Measurements from ENCODE around the gene KLK1. TPM values are rescaled to one million over a fixed set of nuclear protein-coding genes. Genes with fewer than 3 reads are reported as not detected.

The KLK1 gene
- total RNA-seq, 2 experiments from 2014 or later: 0.65 to 0.83 TPM

- Mint-ChIP-seq H3K4me1 (ENCODE audit: low read depth) (no peaks in the 10 kb centered on the region), H3K9me3 (no peaks in the 10 kb centered on the region), H3K36me3 (ENCODE audit: low read depth) (no peaks in the 10 kb centered on the region), H3K27ac (no peak overlapping the region), H3K27me3 (peaks cover 28% of the 10 kb centered on the region), H3K4me3 (no peak overlapping the region)
- CTCF ChIA-PET: no interaction called here
- POLR2A ChIA-PET: interaction anchor here (1.5 kb wide), 1 partner anchor 30 kb away, joined by 3 read pairs; no protein-coding TSS in a partner anchor
- no peak for DNase-seq
- intact Hi-C loops (cut with micrococcal nuclease): no loop called here
- ATAC-seq: no peak
- no peak for TF ChIP-seq CTCF (IDR thresholded peaks at IDR 0.05)
Observed at GRCh38 chr19:50827476-50827875, 3.9 kb upstream of the KLK1 start.

DNA sequence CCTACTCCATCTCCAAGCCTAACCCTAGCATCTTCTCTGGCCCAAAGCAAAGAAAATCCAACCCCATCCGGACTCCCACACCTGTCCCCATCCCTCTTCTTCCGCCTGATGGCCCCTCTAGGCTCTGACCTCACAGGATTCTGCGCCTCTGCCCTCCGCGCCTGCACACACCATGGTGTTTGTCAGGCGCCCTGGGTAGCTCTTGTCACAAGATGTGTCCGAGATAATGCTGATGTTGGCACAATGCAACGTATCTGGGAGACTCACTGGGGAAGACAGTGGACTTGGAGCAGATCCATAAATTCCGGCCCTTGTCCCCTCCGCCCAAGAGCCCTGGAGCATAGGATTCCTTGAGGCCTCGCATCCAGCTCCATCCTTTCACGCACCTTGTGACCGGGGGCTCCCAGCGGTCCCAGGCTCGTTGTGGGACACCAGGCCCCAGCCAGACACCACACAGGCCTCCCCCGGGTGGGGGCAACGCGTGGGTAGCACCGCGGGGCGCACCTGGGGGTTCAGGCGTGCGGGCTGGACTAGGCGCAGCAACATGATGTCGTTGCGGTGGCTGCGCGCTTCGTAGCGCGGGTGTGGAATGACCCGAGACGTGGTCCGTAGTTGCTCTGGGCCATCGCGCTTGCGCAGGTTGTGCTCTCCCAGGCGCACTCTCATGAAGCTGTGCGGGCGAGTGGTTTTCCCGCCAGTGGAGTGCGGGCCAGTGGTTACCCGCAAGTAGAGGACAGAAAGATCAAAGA lies 3.1 kb upstream of the KLK1 start:
- Mint-ChIP-seq H3K9me3 (no peaks in the 10 kb centered on the region), H3K36me3 (ENCODE audit: low read depth) (no peaks in the 10 kb centered on the region), H3K27me3 (peaks cover 36% of the 10 kb centered on the region), H3K4me3 (no peak overlapping the region), H3K27ac (no peak overlapping the region), H3K4me1 (ENCODE audit: low read depth) (no peaks in the 10 kb centered on the region)
- no peak for TF ChIP-seq CTCF (IDR thresholded peaks at IDR 0.05)
- POLR2A ChIA-PET: interaction anchor here (1.5 kb wide), 1 partner anchor 29 kb away, joined by 3 read pairs; no protein-coding TSS in a partner anchor
- ATAC-seq (no peak), DNase-seq (no peak)
- CTCF ChIA-PET: no interaction called here
- intact Hi-C loops (cut with micrococcal nuclease): no loop called here

GRCh38 chr19:50822661-50823208 lies 852 bp downstream of the KLK1 start:
- POLR2A ChIA-PET: interaction anchor here (0.7 to 2.7 kb wide), 5 partner anchors 18 to 28 kb away, joined by 3 to 7 read pairs (median 3); no protein-coding TSS in a partner anchor
- Mint-ChIP-seq H3K4me3 (no peak overlapping the region), H3K9me3 (no peaks in the 10 kb centered on the region), H3K27me3 (peaks cover 57% of the 10 kb centered on the region), H3K4me1 (ENCODE audit: low read depth) (peaks cover 25% of the 10 kb centered on the region), H3K36me3 (ENCODE audit: low read depth) (no peaks in the 10 kb centered on the region), H3K27ac (no peak overlapping the region)
- ATAC-seq (no peak), DNase-seq (no peak)
- intact Hi-C loops (cut with micrococcal nuclease): no loop called here
- no peak for TF ChIP-seq CTCF (IDR thresholded peaks at IDR 0.05)
- CTCF ChIA-PET: no interaction called here

DNA sequence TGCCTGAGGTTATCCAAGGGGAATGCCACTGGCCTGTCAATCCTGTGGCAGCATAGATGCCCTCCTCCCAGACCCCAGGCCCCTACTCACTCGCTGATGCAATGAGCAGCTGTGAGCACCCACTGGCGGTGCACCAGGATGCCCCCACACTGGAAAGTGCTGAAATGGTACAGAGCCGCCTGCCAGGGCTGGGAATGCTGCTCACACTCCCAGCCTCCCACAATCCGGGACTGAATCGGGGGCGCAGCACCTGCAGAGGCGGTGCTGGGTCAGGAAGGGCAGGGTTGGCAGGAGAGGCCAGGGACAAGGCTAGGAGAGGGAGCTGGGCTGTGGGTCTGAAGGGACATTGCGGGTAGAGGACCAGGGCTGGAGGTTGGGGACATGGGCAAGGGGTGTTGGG lies 2.0 kb downstream of the KLK1 start:
- no peaks in the 10 kb centered on the region for H3K9me3 Mint-ChIP-seq
- ATAC-seq: no peak
- peaks cover 35% of the 10 kb centered on the region for H3K4me1 Mint-ChIP-seq (ENCODE audit: low read depth)
- H3K27ac Mint-ChIP-seq: no peak overlapping the region
- H3K27me3 Mint-ChIP-seq: peaks cover 62% of the 10 kb centered on the region
- CTCF ChIA-PET: interaction anchor here (1.1 kb wide), 1 partner anchor 273 kb away, joined by 4 read pairs; no protein-coding TSS in a partner anchor
- H3K36me3 Mint-ChIP-seq (ENCODE audit: low read depth): peaks cover 3% of the 10 kb centered on the region
- POLR2A ChIA-PET: interaction anchor here (2.7 kb wide), 2 partner anchors 17 to 18 kb away, joined by 7 to 9 read pairs; no protein-coding TSS in a partner anchor
- DNase-seq: no peak
- TF ChIP-seq CTCF (IDR thresholded peaks at IDR 0.05): no peak
- intact Hi-C loops (cut with micrococcal nuclease): no loop called here
- no peak overlapping the region for H3K4me3 Mint-ChIP-seq

- ChIA-PET CTCF (interaction anchor here (1.1 kb wide), 1 partner anchor 274 kb away, joined by 4 read pairs; no protein-coding TSS in a partner anchor), POLR2A (interaction anchor here (2.7 kb wide), 2 partner anchors 16 to 18 kb away, joined by 7 to 9 read pairs; no protein-coding TSS in a partner anchor)
- Mint-ChIP-seq H3K4me1 (ENCODE audit: low read depth) (peaks cover 37% of the 10 kb centered on the region), H3K27ac (no peak overlapping the region), H3K27me3 (peaks cover 63% of the 10 kb centered on the region), H3K36me3 (ENCODE audit: low read depth) (peaks cover 3% of the 10 kb centered on the region), H3K9me3 (no peaks in the 10 kb centered on the region), H3K4me3 (no peak overlapping the region)
- ATAC-seq (no peak), DNase-seq (no peak)
- intact Hi-C loops (cut with micrococcal nuclease): no loop called here
- no peak for TF ChIP-seq CTCF (IDR thresholded peaks at IDR 0.05)
Observed at GRCh38 chr19:50821248-50821612, 2.4 kb downstream of the KLK1 start.
